Muscle of arm (tissue), 12 donors: ENCODE data around the gene SLC9C1. TPM values are rescaled to one million over a fixed set of nuclear protein-coding genes. Genes with fewer than 3 reads are reported as not detected.

Experiments
- DNase-seq: peaks from one replicate; pipeline ENCODE4 v3.0.0-alpha.2; 2013
- polyA plus RNA-seq, 12 donors: library from polyadenylated mRNA; unstranded; fragments of 120-200 nt; gene quantifications; one replicate each; pipeline ENCODE4 v1.2.1, GENCODE V29; 2013; ENCODE audit not compliant: insufficient read length in 12 of 12

Gene SLC9C1
- polyA plus RNA-seq, 12 donors, result 0.13 to 1.3 (median 0.50) TPM; not detected in 2

- no peak for DNase-seq
Measured at GRCh38 chr3:112132088-112132487, 161.9 kb downstream of the SLC9C1 start.

GRCh38 chr3:112131111-112131510, 162.9 kb downstream of the SLC9C1 start:
- no peak for DNase-seq

GRCh38 chr3:112130638-112130993, 163.4 kb downstream of the SLC9C1 start:
- no peak for DNase-seq

DNA sequence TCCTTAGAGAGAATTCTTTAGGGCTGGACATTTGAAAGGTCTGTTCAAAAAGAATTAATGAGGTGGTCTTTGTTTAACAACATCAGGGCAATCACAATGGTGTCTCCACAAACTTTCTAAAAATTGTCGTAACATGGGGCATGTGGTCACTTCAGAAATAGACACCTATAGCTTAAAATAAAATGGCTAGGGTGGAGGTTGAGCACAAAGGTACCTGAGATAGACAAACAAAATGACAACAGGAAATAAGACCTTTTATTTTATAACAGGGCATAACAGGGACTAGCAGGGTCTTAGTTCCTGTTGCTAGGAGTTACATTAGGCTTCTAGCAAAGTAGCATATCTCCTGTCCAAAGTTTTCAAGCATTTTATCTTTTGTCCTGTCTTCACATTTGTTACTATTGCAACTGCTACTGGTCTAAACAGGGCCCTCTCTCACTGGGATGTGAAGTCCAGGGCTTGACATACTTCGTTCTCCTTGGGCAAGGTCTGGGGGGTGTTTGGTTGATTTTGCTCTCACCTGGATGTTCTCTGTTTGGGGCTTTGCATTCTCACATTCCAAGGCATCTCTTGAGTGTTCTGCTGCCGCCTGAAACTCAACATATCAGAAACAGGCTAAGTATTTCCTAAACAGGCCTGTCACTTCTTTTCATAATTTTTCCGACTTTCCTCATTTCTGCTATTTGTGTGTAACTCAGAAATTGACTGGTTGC, 163.9 kb downstream of the SLC9C1 start:
- no peak for DNase-seq

DNA sequence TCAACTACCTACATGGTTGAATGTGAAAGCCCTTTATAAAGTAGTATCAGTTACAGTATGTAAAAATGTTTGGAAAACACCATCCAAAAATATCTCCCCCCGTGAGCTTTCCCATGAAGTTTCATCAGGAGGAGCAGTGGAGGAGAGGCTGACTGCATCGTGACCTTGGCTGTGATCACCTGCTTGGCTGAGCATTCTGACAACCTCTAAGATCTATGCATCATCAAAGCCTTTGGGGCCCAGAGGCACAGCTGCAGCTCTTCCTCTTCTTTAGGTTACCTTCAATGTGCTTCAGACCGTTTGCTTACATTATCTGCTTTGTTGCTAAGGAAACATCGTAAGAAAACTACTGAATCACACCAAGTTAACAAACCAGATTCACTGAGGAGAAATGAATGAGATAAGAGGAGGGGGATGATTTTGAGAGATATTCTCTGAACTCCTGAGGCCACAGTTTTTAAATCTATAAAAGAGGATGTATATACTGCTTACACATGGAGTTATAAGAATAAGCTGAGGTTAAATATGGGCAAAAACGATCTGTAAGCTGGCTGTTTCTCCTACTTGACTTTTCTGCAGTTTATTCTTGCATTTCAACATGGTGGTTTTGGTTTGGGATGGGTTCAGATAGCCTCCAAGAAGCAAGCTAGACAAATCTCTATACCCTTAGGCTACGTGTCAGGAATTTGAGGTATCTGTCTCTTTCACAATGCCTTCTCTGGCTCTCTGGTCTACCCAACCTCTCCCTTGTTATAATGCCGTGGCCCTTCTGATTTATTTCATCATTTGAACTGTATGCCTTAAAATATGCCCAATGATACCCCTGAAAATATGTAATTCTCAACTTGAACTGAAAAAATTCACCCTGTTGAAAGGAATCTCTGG, 164.9 kb downstream of the SLC9C1 start:
- DNase-seq, result peak; percentile 49

DNA sequence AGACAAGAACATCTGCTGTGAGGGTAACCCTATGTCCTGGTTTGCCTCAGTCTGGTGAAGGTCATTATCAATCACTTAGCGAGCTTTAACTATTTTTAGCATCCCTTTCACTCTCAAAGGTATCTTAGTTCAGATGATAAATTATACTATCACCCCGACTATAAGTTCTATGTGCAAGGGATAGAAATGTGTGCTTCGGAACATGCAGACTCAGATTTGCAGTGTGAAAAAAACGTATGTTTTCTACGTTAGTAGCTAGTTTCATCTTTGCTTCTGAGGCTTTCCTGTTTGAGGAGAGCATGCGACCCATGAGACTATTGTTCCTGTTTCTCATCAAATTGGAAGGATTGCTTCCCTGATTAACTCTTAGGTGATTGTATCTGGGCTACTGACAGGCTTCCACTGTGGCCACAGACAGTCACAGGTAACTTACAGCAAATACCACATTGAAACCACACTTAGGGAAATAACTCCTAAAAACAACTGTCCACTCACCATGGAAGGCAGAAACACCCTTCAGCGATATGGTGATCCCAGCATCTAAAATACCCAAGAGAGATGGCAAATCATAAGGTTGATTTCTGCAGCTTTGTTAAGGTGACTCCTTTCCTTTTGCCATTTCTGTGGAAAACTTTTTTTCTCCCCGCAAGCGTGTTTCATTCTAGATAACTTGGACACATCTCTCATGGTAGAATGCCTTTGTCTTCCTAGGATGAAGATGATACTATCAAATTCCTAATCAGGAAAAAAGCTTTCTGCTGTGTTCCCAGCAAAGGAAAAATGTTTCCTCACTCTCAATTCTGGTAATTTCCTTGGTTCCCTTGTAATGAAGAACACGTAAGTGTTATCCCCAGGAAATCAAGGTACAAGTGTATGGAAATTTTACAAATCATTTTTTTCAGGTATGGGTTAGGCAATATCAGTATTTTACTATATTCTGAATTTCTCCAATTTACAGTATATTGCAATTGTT, 166.2 kb downstream of the SLC9C1 start:
- DNase-seq, result no peak

- DNase-seq, result no peak
Measured at GRCh38 chr3:112126511-112126911, 167.5 kb downstream of the SLC9C1 start.

DNA sequence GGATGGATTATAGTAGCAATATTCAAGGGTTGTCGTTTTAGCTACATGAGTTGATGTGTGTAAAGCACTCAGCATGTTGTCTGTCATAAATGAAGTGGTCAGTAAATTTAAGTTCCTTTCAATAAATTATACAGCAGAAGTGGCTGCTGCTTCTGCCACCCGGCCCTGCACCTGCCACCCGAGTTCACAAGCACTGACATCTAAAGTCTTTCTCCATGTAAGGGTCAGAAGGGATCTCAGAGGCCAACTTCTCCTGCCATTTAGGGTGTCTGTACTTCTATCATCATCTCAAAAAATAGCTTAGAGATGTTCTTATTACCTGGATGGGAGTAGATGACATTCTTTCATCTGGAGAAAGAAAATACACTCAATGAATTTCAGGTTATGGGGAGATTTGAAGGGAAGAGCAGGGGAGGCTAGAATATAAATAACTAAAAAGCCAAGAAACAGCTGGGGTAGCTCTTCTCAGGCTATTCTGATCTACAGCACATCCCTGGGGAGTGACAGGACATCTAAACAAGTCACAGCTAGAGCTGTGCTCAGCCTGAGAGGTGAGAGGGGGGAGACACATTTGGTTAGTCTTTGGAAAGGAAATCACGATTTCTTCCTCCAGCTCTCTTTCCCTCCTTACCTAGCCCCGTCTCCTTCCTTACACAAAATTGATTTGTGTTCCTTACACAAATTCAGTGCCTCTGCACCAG, 169.0 kb downstream of the SLC9C1 start:
- DNase-seq, result no peak

- no peak for DNase-seq
Measured at GRCh38 chr3:112123548-112123947, 170.5 kb downstream of the SLC9C1 start.

DNA sequence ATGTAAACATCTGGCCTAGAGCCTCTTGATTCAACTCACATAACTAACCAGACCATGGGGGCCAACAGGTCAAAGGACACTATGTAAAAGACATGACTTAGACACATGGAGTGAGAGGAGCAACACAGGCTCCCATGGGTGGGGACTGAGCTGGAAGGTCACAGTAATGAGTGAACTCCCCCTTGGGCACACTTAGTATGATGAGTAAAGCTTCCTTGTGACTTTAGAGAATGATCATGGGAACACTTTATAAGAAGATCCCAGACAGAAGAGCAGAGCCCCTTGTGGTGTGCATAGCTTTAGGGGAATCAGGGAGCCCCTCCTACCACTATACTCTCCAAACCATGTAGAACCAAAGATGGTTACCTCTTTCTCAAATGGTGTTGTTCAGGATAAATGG, 171.1 kb downstream of the SLC9C1 start:
- no peak for DNase-seq

- no peak for DNase-seq
Measured at GRCh38 chr3:112121577-112122547, 172.2 kb downstream of the SLC9C1 start.

DNA sequence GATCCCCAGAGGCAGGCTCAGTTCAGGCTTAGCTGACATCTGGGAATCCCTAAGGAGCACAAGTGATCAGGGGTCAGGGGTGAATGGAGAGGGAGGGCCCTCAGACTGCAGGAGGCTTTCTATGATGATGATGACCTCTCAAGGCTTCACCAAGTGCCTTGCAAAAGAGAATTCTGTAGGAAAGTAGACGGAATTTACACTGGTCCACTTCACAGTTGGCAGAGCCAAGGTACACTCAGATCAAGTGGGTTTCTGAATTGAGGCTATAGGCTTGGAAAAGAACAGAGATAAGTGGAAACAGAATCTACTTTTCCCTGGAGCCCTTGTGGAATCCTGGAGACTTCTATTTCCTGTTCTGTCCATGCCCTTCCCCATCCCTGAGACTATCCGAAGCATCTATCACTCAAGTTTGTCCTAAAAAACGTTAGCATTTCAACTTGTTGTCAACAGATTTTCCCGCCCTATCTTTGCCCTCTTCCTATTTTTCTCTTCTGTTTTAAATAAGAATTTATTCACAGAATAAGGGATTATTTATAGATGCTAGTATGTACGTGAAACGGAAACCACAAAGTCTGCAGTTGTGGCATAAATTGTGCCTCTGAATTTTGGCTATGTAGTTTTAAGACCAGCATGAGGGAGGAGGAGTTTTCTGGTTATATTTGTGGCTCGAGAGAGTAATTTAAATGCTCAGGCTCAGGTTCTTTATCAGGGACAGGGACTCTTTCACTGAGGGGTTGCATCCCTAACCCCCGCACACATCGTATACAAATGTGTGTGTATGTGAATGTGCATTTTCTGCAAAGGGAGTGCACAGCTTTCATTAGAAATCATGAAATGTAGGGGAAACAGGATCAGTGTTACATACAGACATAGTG, 173.8 kb downstream of the SLC9C1 start:
- no peak for DNase-seq

GRCh38 chr3:112117841-112118571, 176.0 kb downstream of the SLC9C1 start:
- DNase-seq, result no peak

GRCh38 chr3:112117415-112117814, 176.6 kb downstream of the SLC9C1 start:
- no peak for DNase-seq

DNA sequence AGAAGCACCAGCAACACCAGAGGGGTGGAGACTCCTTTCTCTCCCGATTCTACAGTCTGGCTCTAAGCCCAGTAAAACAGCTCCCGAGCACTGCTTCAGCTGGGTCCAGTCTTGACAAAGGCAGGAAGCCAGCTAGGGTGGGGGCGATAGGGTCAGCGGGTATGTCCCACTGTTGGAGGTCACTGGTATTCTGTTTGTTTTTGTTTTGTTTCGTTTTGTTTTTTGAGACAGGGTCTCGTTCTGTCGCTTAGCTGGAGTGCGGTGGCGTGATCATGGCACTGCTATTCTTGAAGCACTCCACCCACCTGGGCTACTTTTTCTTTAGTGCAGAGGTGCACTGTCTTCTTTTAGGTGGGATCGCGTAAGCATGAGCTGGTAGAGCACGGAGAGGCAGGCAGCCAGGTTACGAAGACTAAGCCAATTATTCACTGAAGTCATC, 177.2 kb downstream of the SLC9C1 start:
- no peak for DNase-seq

- no peak for DNase-seq
Measured at GRCh38 chr3:112115806-112116383, 178.1 kb downstream of the SLC9C1 start.

GRCh38 chr3:112115161-112115739, 178.8 kb downstream of the SLC9C1 start:
- no peak for DNase-seq
